Endometrial microvascular endothelial cells (primary cell): Measurements from ENCODE around the gene LRG1. TPM values are rescaled to one million over a fixed set of nuclear protein-coding genes. Genes with fewer than 3 reads are reported as not detected.
"Not testable (repeated sequence)": the region's sequence is repeated elsewhere in the genome, so short reads cannot be mapped to it uniquely, and the experiment has no call there.

Source experiments
- in situ Hi-C: cut with HindIII; loops from 2 replicates; pipeline ENCODE4 v1.10.0; 2017; ENCODE audit warnings: low sequenced_read_pairs, low pct_unique_long_range_greater_than_20kb; ENCODE audit errors: inconsistent ontology term
- total RNA-seq: library from RNA; depleted of rRNA; stranded (reverse); fragments of >200 nt; gene quantifications from one replicate; pipeline ENCODE4 v1.2.3, GENCODE V29; 2015; ENCODE audit errors: inconsistent ontology term

The LRG1 gene
- total RNA-seq, 1 donor from 2014 or later, result 0.28 TPM

DNA sequence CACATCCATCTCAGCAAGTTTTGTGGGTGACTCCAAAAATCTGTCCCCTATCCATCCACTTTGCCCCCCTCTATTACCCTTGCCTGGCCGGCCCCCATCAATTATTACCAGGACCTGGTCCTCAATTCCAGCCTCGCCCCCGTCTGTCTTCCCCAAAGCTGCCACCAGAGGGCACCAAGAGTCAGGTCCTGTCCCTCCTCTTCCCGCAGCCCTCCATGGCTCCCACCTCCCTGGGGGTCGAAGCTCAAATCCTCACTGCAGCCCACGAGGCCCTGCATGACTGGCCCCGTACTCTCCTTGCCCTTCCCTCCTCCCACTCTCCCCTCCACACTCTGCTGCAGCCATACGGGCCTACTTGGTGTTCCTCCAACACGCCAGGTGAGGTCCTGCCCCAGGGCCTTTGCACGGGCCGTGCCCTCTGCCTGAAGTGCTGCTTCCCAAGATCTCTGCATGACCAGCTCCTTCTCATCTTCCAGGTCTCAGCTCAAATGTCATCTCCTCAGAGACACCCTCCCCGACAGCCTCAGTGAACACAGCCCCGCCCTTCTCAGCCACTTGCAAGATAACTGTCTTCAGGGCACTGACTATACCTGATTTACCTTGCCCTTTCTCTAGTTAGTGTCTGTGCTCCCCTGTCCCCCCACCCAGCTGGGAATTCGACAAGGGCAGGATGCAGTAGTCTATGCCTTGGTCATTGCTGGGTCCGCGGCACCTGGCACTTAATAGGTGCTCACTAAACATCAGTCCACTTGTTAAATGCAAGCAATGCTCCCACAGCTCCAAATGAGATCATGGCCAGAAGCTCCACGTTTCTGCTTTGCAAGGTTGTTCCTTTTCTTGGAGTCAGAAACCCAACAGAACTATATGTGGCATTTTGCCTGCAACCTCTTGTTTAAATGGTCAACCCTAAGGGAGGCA is 36.4 kb upstream of the LRG1 start:
- in situ Hi-C loops, result no loop called here

DNA sequence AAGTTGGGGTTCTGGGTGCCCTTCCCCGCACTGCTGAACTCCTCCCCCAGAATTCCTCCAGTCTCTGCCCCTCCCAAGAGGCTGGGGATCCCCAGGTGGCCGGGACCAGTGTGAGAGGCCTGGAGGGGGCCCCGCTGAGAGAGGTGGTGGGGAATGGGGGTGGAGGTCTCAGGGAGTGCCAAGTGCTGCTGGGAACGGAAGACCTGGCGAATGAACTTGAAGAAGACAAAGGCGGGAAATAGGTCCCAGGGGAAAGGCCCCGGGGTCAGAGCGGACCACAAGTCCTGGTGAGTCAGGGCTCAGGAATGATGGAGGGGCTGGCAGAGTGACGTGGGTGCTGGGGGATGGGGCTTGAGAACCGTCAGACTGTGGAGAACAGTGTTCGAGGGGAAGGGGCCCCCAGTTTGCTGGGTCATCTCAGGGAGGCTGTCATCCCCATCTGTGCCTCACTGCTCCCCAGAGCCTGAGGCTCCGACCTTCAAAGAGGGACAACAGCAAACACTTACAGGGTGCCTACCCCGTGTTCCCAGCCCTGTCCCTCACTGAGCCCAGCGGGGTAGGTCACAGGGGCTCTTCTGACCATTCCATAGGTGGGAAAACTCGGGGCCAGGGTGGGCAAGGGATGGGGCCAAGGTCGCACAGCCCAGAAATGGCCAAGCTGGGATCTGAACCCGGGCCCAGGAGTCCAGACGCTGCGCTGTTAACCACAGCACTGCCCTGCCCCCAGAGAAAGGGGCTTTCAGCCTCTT is 35.6 kb upstream of the LRG1 start:
- in situ Hi-C loops, result no loop called here

DNA sequence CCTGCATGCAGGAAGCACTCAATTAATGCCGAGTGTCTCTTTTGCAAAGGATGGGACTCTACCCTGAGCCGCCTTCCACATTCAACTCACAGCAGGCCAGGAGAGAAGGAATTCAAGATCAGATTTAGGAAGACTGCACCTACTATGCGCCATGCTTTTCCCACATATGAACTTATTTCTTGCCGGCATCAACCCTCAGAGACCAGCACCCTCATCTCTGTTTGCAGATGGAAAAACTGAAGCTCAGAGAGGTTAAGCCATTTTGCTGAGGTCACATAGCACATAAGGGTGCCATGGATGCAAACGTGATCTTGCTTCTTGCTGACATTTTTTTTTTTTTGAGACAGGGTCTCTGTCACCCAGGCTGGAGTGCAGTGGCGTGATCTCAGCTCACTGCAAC is 33.8 kb upstream of the LRG1 start:
- in situ Hi-C loops, result no loop called here

DNA sequence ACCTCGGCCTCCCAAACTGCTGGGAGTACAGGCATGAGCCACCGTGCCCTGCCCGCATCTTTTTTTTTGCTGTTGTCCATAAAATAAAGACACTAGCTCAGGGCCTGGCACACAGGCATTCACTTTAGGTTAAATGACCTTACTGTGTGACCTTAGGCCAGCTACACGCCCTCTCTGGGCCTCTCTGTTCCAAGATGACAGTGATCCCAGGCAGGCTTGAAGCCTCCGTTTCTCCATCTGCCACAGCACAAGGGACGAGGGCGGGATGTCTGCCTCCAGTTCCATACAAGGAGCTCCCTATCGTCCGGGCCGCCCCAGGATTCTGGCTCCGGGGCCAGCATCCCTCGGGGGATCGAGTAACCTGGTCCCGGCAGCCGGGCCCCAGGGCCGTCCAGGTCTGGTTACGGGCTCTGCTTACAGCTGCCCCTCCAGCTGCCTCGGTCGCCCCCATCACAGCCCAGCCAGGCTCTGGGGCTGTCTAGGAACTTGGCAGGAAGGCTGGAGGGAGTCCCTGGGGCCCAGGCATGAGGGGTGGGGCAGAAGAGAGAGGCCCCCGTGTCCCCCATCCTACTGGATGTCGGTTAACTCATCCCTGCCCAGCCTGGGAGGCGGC is 31.6 kb upstream of the LRG1 start:
- in situ Hi-C loops, result no loop called here

DNA sequence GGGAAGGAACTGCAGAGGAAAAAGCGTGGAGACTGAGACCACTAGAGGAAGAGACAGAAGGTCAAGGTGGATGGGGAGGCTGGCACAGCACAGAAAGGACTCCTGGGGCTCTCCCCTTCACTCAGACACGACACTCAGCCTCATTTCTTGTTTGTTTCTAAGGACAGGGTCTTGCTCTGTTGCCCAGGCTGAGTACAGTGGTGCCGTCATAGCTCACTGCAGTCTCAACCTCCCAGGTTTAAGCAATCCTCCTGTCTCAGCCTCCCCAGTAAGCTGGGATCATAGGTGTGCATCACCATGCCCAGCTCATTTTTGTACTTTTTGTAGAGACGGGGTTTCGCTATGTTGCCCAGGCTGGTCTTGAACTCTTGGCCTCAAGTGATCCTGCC is 31.1 kb upstream of the LRG1 start:
- in situ Hi-C loops, result no loop called here

DNA sequence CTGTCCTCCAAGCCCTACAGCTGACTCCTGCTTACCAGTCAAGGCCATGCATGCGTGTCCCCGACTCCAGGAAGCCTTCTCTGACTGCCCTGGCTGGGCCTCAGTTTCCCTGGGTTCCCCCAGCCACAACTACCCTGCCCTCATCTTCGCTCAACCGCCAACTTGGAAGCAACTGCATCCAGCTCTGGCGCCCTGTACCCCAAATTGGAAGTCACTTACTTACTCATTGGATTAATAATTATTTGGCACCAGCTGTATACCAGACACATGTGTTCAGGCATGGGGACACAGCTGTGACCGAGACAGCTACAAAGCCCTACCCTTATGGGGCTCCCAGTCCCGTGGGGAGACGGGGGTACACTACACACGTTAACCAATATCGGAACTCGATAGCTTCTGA is 30.6 kb upstream of the LRG1 start:
- in situ Hi-C loops, result no loop called here

DNA sequence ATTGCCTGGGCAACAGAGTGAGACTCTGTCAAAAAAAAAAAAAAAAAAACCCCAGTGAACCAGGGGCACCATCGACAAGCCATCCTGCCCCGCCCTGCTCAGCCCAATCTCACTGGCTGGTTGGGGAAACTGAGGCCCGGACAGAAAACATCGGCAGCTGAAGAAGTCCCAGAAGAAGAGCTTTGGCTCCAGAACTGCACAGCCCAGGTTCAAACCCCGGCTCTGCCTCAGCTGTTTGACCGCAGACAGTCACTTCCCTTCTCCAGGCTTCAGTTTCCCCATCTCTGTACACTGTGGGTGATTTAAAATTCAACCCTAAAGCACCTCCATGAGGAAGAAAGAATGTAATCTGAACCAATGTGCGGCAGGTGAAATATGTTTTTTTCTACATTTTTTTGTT is 29.1 kb upstream of the LRG1 start:
- in situ Hi-C loops, result no loop called here

DNA sequence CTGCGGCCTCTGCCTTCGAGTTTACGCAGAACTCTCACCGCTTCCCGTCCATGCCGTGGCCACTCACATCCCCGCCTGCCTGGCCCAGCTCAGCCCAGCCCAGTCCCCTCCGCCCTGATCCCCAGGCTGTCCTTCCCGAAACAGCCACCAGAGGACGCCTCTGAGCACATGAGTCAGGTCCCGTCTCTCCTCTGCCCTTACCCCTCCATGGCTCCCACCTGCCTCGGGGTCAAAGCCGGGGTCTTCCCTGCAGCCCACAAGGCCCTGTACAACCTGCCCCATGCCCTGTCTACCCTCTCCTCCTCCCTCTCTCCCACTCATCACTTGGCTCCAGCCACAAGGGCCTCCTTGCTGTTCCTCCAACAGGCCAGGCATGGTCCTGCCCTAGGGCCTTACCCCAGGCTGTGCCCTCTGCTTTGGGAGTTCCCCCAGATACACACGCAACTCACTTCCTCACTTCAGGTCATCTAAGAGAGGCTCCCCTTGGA is 27.8 kb upstream of the LRG1 start:
- in situ Hi-C loops, result no loop called here

DNA sequence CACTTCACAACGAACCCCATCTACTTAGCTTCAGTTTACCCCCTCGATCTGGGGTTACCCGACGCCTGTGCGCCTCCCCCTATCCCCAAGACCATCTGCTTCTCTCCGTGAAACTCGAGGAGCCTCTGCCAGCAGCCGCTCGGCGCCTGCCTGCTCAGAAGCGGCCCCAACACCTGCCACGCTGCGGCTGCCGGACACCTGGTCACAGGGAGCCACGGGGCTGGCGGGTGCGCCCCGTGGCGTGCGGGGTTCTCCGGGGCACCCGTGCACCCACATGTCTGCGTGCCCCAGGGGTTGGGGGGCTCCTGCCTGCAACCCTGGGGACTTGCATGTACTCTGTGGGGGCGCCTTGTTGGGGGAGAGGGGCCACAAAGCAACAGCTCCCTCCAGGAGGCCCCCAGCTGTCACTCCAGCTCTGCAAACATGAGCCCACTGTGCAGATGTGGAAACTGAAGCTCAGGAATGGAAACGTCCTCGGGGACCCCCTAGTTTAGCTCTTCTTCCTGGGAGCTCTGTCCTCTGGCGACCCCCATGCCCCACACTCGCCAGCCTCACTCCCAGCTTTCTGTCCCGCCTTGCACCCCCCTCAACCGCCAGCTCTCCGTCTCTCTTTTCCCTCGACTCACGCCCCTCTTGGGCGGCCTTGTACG is 26.7 kb upstream of the LRG1 start:
- in situ Hi-C loops, result no loop called here

DNA sequence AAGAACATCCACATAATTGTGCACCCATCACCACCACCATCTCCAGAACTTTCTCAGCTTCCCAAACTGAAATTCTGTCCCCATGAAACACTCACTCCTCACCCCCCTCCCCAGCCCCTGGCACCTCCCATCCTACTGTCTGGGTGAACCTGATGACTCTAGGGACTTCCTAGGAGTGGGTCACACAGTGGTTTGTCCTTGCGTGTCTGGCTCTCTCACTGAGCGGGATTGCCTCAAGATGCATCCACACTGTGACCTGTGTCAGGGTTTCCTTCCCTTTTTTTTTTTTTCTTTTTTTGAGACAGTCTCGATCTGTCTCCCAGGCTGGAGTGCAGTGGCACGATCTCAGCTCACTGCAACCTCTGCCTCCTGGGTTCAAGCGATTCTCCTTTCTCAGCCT is 23.7 kb upstream of the LRG1 start:
- in situ Hi-C loops, result not testable (repeated sequence)

DNA sequence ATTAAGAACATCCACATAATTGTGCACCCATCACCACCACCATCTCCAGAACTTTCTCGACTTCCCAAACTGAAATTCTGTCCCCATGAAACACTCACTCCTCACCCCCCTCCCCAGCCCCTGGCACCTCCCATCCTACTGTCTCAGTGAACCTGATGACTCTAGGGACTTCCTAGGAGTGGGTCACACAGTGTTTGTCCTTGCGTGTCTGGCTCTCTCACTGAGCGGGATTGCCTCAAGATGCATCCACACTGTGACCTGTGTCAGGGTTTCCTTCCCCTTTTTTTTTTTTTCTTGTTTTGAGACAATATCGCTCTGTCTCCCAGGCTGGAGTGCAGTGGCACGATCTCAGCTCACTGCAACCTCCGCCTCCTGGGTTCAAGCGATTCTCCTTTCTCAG is 22.2 kb upstream of the LRG1 start:
- in situ Hi-C loops, result not testable (repeated sequence)

DNA sequence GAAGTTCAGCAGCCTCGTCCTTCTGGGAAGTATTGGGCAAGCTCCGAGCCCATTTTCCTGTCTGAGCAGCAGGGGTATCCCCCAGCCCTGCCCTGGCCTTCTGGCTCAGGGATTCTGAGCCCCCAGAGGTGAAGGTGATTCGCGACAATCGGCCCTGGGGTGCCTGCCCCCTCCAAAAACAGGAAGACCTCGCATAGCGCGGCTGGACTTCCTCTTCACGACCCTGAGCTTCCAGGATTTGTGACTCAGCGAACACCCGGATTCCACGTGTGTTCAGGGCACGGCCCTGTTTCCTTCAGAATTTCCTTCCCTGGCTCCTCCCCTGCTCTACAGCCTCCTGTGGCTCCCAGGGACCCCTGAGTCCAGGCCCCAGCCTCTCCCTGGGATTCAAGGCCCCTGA is 19.7 kb upstream of the LRG1 start, which contains the start of gene SEMA6B:
SEMA6B (minus strand) TSS at position 116 of the 400 bp plus-strand sequence. CDS start 1,227 bp downstream, outside the sequence.
- in situ Hi-C loops, result no loop called here

DNA sequence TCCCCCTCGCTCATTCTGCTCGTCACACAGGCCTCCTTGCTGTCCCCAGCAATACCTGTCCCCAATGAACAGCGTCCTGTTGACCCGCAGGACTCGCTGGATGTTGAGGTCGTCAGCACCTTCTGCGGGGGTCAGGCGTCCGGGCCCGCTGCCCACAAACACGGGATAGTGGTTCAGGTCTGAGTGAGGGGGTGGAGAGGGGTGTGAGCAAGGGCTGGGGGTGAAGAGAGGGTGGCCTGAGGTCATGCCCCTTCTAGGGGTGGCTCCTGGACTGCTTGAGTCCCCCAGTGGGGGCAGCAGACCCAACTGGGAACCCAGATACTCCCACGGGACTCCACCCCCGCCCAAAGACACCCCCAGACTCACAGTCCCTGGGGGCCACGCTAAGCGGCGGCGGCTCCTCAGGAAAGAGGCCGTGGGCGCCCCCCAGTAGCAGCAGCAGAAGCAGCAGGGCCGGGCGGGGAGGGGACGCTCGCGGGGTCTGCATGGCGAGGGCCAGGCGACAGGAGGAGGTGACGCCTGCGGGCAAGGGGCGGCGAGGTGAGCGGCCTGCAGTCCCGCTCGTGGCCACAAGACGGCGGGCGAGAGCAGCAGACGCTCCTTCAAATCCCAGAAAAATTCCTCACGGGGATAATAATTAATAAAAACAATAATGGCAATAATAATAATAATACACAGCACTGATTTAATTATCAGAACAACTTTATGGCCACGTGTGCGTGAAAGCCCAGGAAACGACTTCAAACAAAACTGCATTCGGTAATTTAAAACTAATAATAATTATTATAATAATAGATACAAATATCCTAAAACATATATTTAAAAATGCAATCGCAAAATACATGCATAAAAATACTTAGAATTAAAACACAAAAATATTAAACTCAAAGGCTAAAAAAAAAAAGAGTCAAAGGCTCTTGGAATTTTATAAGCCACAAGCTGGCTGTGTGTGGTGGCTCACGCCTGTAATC is 18.4 kb upstream of the LRG1 start:
- in situ Hi-C loops, result no loop called here

DNA sequence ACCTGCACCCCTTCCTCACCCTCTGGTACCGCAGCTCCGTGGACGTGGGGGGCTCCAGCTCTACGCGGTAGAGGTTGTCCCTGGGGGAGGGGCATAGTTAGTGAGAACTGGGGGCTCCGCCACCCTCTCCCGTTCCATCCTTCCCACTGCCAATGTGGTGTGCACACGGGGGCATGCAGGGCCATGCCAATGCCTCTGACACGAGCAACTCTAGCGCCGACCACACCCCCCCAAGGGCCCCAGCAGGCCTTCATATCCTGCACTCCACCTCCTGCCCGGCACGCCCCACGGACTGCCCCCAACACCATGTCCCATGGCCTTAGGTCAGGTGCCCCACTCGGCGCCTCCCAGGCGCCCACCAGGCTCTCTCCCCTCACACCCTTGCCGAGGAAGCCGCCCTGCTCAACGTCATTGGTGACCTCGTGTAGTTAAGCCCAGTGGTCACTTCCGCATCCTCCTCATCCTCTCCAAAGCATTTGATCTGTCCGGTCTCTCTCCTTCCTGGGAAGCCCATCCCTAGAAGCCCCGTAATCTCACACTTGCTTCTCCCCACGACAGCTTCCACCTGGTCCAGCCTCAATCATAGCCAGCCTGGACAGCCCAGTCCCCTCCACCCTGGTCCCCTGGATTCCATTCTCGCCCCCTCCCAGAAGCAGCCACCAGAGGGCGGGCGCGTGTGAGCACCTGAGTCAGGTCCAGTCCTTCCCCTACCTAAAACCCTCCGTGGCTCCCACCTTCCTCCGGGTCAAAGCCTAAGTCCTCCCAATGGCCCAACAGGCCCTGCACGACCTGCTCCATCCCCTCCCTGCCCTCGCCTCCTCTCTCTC is 17.5 kb upstream of the LRG1 start:
- in situ Hi-C loops, result no loop called here

DNA sequence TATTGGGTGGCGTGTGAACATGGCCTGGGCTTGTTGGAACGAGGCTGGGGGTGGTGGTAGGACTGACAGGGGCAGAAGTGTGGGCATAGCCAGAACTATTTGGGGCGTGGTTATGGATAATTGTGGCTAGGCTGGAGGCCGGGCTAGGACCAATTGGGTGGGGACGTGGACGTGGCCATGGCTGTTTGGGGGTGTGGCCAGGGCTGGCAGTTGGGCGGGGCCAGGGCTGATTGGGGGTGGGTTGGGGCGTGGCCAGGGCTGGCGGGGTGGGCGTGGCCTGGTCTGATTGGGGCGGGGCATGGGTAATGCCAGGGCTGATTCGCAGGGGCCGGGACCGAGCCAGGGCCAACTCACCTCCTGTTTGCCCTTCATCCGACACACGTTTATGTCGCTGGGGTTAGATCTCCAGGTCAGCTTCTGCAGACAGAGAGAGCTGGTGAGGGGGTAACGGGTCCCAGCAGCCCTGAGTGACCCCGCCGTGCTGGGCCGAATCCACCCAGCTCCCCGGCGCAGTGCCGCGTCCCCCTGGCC is 16.8 kb upstream of the LRG1 start:
- in situ Hi-C loops, result no loop called here

DNA sequence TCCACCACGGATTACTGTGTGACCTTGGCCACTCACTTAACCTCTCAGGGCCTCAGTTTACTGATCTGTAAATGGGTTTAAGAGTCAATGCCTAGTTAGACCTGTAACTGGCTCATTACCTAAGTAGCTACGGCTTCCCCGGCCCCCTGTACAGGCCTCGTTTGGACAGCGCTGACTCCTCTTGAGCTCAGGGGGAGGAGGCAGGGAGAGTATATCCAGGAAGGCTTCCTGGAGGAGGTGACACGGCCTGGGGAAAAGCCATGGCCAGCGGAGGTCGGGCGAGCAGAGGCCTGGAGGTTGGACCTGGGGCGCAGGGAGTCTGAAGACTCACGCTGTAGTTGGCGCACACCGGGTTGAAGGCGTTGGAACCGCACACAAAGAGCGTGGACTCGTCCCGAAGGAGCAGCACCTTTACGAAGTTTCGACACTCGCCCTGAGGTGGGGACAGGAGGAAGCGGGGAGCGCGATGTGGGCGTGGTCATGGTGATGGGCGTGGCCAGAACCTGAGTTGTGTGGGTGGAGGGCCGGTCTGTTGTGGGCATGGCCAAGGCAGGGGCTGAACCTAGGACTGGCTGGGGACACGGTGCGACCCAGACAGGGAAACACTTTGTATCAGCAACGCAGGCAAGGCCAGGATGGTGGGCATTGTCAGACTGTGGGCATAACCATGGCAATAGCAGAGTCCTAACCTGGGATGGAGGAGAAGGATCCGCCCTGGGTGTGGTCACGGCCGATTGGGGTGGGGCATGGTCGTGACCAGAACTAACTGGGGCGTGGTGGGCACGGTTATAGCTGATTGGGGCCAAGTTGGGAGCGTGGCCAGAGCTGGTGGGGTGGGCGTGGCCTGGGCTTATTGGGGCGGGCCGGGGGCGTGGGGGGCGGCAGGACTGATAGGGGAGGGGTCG is 16.1 kb upstream of the LRG1 start:
- in situ Hi-C loops, result no loop called here
